ENCODE results near the gene BOC. TPM values are rescaled to one million over a fixed set of nuclear protein-coding genes. Genes with fewer than 3 reads are reported as not detected.

BOC gene
- total RNA-seq, 2 experiments from 2014 or later, result 0.03 TPM; not detected in 1

DNA sequence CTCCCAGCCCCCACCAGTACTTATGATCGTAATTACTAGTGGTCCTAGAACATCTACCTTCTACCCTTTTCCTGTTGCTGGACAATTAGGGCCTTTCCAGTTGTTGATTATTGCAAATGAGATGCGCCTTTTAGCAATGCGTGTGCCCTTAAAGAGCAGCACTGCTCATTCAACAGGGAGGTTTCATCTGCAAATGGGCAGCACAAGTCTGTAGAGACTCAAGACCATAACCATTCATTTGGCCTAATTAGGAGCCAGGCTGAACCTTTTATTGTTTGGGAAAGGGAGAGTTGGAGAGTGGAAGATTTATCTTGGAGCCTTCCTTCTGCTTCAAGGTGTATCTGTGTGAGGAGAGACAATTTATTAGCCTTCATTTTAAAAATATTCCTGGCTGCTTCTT lies 42.3 kb downstream of the BOC start:
- H2AFZ ChIP-seq (ENCODE audit: low read length), result no peak overlapping the region
- no peak overlapping the region for H3K4me3 ChIP-seq (ENCODE audit: low read depth, low read length, poor library complexity, severe bottlenecking)
- H3K4me2 ChIP-seq (ENCODE audit: low read length), result no peak overlapping the region
- POLR2A ChIA-PET, result no interaction called here
- TF ChIP-seq EZH2phosphoT487 (IDR thresholded peaks at IDR 0.05; ENCODE audit: borderline replicate concordance, low read depth, low read length), result no peak
- TF ChIP-seq, protein P1, sequence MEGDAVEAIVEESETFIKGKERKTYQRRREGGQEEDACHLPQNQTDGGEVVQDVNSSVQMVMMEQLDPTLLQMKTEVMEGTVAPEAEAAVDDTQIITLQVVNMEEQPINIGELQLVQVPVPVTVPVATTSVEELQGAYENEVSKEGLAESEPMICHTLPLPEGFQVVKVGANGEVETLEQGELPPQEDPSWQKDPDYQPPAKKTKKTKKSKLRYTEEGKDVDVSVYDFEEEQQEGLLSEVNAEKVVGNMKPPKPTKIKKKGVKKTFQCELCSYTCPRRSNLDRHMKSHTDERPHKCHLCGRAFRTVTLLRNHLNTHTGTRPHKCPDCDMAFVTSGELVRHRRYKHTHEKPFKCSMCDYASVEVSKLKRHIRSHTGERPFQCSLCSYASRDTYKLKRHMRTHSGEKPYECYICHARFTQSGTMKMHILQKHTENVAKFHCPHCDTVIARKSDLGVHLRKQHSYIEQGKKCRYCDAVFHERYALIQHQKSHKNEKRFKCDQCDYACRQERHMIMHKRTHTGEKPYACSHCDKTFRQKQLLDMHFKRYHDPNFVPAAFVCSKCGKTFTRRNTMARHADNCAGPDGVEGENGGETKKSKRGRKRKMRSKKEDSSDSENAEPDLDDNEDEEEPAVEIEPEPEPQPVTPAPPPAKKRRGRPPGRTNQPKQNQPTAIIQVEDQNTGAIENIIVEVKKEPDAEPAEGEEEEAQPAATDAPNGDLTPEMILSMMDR (conservative IDR thresholded peaks at IDR 0.05; ENCODE audit: low read length), result no peak
- H3K79me2 ChIP-seq (ENCODE audit: insufficient read depth, low read depth, low read length), result no peaks in the 10 kb centered on the region
- no peak for DNase-seq (ENCODE audit: low spot score)
- CTCF ChIA-PET (ENCODE audit: unreplicated experiment), result no interaction called here
- H3K36me3 ChIP-seq (ENCODE audit: insufficient read depth, low read length), result no peaks in the 10 kb centered on the region
- no peaks in the 10 kb centered on the region for H3K9me3 ChIP-seq (ENCODE audit: low read length)
- no peaks in the 10 kb centered on the region for H4K20me1 ChIP-seq (ENCODE audit: insufficient read depth, low read length)
- H3K9me2 ChIP-seq (ENCODE audit: insufficient read depth, low read length), result no peaks in the 10 kb centered on the region
- H3K4me1 ChIP-seq (ENCODE audit: insufficient read depth, low read length, poor library complexity, severe bottlenecking), result no peaks in the 10 kb centered on the region
- no TSS peak for BruUV-seq (replicated peaks)
- intact Hi-C loops (cut with micrococcal nuclease; ENCODE audit: unreplicated experiment), result no loop called here
- H3K27ac ChIP-seq (ENCODE audit: low read depth, low read length, poor library complexity, severe bottlenecking), result no peak overlapping the region

DNA sequence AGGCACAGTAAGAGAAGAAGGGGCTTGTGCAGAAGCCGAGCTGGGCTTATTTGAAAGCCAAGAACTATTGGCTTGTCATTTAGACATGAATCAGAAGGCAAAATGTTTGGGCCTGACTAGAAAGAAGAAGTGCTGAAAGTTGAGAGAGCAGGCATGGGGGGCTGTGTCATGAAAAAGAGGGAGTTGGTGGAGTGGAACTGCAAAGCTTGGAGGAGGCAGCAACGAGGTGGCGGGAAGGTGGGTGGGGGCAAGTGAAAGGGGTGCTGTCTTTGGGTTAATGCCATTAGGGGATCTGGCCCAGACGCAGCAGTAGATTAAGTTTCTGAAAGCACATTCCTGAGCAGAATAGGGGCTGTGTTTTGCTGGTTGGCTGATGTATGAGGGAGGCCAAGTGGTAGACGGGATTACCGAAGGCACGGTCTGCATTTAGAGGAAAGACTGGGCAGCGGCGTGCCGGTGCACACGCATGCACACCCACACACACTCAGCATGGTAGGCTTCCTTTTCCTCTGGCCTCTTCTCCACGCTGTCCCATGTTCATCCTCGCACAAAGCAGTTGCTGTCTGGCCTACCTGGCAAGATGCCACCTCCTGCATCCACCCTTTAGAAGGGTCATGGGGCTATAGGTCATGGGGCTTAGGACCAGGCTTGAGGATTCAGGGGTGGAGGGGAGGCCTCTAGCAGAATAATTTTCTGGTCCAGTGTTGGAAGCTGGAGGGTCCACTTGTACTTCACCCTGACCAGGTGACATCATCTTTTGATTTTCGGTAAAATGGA lies 43.0 kb downstream of the BOC start:
- POLR2A ChIA-PET, result no interaction called here
- Histone ChIP-seq H3K4me3 (ENCODE audit: low read depth, low read length, poor library complexity, severe bottlenecking) (no peak overlapping the region), H3K4me2 (ENCODE audit: low read length) (no peak overlapping the region), H3K9me3 (ENCODE audit: low read length) (no peaks in the 10 kb centered on the region), H3K4me1 (ENCODE audit: insufficient read depth, low read length, poor library complexity, severe bottlenecking) (no peaks in the 10 kb centered on the region), H4K20me1 (ENCODE audit: insufficient read depth, low read length) (no peaks in the 10 kb centered on the region), H3K79me2 (ENCODE audit: insufficient read depth, low read depth, low read length) (no peaks in the 10 kb centered on the region), H3K36me3 (ENCODE audit: insufficient read depth, low read length) (no peaks in the 10 kb centered on the region), H3K9me2 (ENCODE audit: insufficient read depth, low read length) (no peaks in the 10 kb centered on the region), H3K27ac (ENCODE audit: low read depth, low read length, poor library complexity, severe bottlenecking) (no peak overlapping the region), H2AFZ (ENCODE audit: low read length) (no peak overlapping the region)
- no TSS peak for BruUV-seq (replicated peaks)
- DNase-seq (ENCODE audit: low spot score), result no peak
- intact Hi-C loops (cut with micrococcal nuclease; ENCODE audit: unreplicated experiment), result no loop called here
- TF ChIP-seq, protein P1 (conservative IDR thresholded peaks at IDR 0.05; ENCODE audit: low read length), result no peak
- TF ChIP-seq EZH2phosphoT487 (IDR thresholded peaks at IDR 0.05; ENCODE audit: borderline replicate concordance, low read depth, low read length), result no peak
- CTCF ChIA-PET (ENCODE audit: unreplicated experiment), result no interaction called here

DNA sequence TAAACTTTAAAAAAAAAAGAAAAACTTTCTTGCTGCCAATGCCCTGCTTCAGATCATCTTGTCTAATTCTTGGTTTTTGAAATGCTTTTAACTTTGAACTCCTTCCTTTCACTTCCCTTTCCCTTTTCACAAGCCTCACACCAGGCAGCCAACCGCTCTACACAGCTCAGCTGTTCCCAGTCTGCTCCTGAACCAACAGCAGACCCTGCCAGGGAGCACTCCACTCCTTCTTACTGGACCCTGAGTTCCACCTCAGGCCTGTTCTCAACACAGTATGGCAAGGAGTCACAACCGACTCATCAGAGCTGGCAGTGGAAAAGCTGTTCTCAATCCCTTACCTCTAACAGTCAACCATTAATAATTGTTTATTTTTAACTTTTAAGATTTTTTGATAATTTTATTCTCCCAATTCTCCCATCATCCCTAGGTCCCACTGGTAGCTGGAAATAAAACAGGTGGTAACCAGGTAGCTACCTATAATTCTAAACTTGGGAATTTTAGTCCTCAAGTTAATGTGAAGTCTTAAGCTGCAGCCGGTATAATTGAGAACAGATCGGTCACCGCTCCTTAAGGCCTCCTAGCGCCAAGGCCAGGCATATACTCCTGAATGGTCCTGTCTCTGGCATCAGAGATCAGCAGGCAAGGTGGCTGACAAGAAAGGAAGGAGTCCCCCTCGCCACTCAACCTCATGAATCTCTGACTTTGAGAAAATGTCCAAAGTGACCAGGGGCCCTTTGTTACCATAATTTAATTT lies 43.9 kb downstream of the BOC start:
- DNase-seq (ENCODE audit: low spot score), result peak; percentile 8
- Histone ChIP-seq H3K4me2 (ENCODE audit: low read length) (no peak overlapping the region), H2AFZ (ENCODE audit: low read length) (no peak overlapping the region), H3K27ac (ENCODE audit: low read depth, low read length, poor library complexity, severe bottlenecking) (no peak overlapping the region), H3K4me1 (ENCODE audit: insufficient read depth, low read length, poor library complexity, severe bottlenecking) (no peaks in the 10 kb centered on the region), H3K9me3 (ENCODE audit: low read length) (no peaks in the 10 kb centered on the region), H3K79me2 (ENCODE audit: insufficient read depth, low read depth, low read length) (no peaks in the 10 kb centered on the region), H3K4me3 (ENCODE audit: low read depth, low read length, poor library complexity, severe bottlenecking) (no peak overlapping the region), H3K36me3 (ENCODE audit: insufficient read depth, low read length) (no peaks in the 10 kb centered on the region), H3K9me2 (ENCODE audit: insufficient read depth, low read length) (no peaks in the 10 kb centered on the region), H4K20me1 (ENCODE audit: insufficient read depth, low read length) (no peaks in the 10 kb centered on the region)
- no TSS peak for BruUV-seq (replicated peaks)
- CTCF ChIA-PET (ENCODE audit: unreplicated experiment), result no interaction called here
- TF ChIP-seq, protein P1 (conservative IDR thresholded peaks at IDR 0.05; ENCODE audit: low read length), result no peak
- no peak for TF ChIP-seq EZH2phosphoT487 (IDR thresholded peaks at IDR 0.05; ENCODE audit: borderline replicate concordance, low read depth, low read length)
- POLR2A ChIA-PET, result interaction anchor here (1.2 kb wide), 1 partner anchor 41 kb away, joined by 3 read pairs; no protein-coding TSS in a partner anchor
- intact Hi-C loops (cut with micrococcal nuclease; ENCODE audit: unreplicated experiment), result no loop called here

Data from OCI-LY7 (cell line).